ENCODE data around the gene DOHH. TPM values are rescaled to one million over a fixed set of nuclear protein-coding genes. Genes with fewer than 3 reads are reported as not detected.
"Not testable (repeated sequence)": the region's sequence is repeated elsewhere in the genome, so short reads cannot be mapped to it uniquely, and the experiment has no call there.

Gene DOHH
- polyA plus RNA-seq, 2 of the 4 experiments (the other 2 are of a cell fraction), result 4.6 to 13.3 TPM

- TF ChIP-seq HMGXB4 (CRISPR knock-in tag; IDR thresholded peaks at IDR 0.05; ENCODE audit: borderline replicate concordance) (no peak), FOXS1 (CRISPR knock-in tag; IDR thresholded peaks at IDR 0.05) (no peak)
Observed at GRCh38 chr19:3510727-3511126, 10.3 kb upstream of the DOHH start (continued).

GRCh38 chr19:3509566-3509989, 9.1 kb upstream of the DOHH start:
- no peak for DNase-seq (ENCODE audit: low read depth in 1 of 2, low spot score in 1 of 2)
- Histone ChIP-seq H3K9me3 (no peaks in the 10 kb centered on the region), H3K27ac (peak overlapping the region in 1 of 2 experiments; percentile 45; a peak in 1 of 6 replicates), H3K4me3 (no peak overlapping the region), H3K4me1 (peaks cover 28% of the 10 kb centered on the region), H3K4me2 (0 out of 3 replicates have a peak overlapping the region, but pooled peaks have one; percentile 19)
- no peak for ATAC-seq
- 72% methylated on average over 10 of the region's 15 CpGs for WGBS (ENCODE audit: missing lambda C conversion rate)
- FAIRE-seq, result no peak
- CTCF ChIA-PET, result no interaction called here
- POLR2A ChIA-PET, result no interaction called here
- TF ChIP-seq ZNF302 (CRISPR knock-in tag; IDR thresholded peaks at IDR 0.05) (no peak), FOSL2 (IDR thresholded peaks at IDR 0.05) (no peak), FOSL2 (CRISPR knock-in tag; IDR thresholded peaks at IDR 0.05) (no peak), EP300 (IDR thresholded peaks at IDR 0.05) (no peak), HOXB5 (CRISPR knock-in tag; IDR thresholded peaks at IDR 0.05) (no peak)

GRCh38 chr19:3508771-3509535, 8.5 kb upstream of the DOHH start:
- FAIRE-seq (no peak), DNase-seq (ENCODE audit: low read depth in 1 of 2, low spot score in 1 of 2) (no peak), ATAC-seq (no peak)
- 0 out of 3 replicates have a peak overlapping the region, but pooled peaks have one; percentile 19 for H3K4me2 ChIP-seq
- peaks cover 28% of the 10 kb centered on the region for H3K4me1 ChIP-seq
- ChIA-PET POLR2A (no interaction called here), CTCF (no interaction called here)
- H3K9me3 ChIP-seq, result no peaks in the 10 kb centered on the region
- TF ChIP-seq EHMT2 (IDR thresholded peaks at IDR 0.05; ENCODE audit: low read depth) (no peak), BHLHE40 (IDR thresholded peaks at IDR 0.05; ENCODE audit: low read depth, low read length) (no peak), RARB (CRISPR knock-in tag; IDR thresholded peaks at IDR 0.05) (no peak)
- WGBS (ENCODE audit: missing lambda C conversion rate), result 91% methylated on average over 16 of the region's 23 CpGs
- H3K27ac ChIP-seq, result peak overlapping the region in 1 of 2 experiments; percentile 45; a peak in 1 of 6 replicates
- no peak overlapping the region for H3K4me3 ChIP-seq

- Histone ChIP-seq H3K4me1 (peaks cover 28% of the 10 kb centered on the region), H3K4me2 (peak overlapping the region; percentile 96; the same call in 2 of the 3 replicates)
- CTCF ChIA-PET; H3K4me3 ChIP-seq; DNase-seq (ENCODE audit: low read depth in 1 of 2, low spot score in 1 of 2); FAIRE-seq; ATAC-seq; POLR2A ChIA-PET; H3K9me3 ChIP-seq; H3K27ac ChIP-seq: not testable (repeated sequence)
- 95% methylated on average over 18 of the region's 18 CpGs for WGBS (ENCODE audit: missing lambda C conversion rate)
Observed at GRCh38 chr19:3508121-3508661, 7.7 kb upstream of the DOHH start.

- ChIA-PET POLR2A (no interaction called here), CTCF (interaction anchor here (1.0 kb wide), 1 partner anchor 10 kb away, joined by 3 read pairs; no protein-coding TSS in a partner anchor)
- ATAC-seq (no peak), FAIRE-seq (no peak), DNase-seq (ENCODE audit: low read depth in 1 of 2, low spot score in 1 of 2) (no peak)
- TF ChIP-seq BHLHE40 (IDR thresholded peaks at IDR 0.05; ENCODE audit: low read depth, low read length), result no peak
- TF ChIP-seq HOXA7 (CRISPR knock-in tag; IDR thresholded peaks at IDR 0.05), result no peak
- TF ChIP-seq PBX3 (IDR thresholded peaks at IDR 0.05), result no peak
- no peak for TF ChIP-seq ZFP36 (IDR thresholded peaks at IDR 0.05; ENCODE audit: borderline replicate concordance, partially characterized antibody)
- TF ChIP-seq EP300 (IDR thresholded peaks at IDR 0.05), result no peak
- no peak for TF ChIP-seq POLR2AphosphoS2 (conservative IDR thresholded peaks at IDR 0.05; ENCODE audit: low read length)
- no peak for TF ChIP-seq FOSB (CRISPR knock-in tag; IDR thresholded peaks at IDR 0.05)
- TF ChIP-seq EHMT2 (IDR thresholded peaks at IDR 0.05; ENCODE audit: low read depth), result no peak
- no peak for TF ChIP-seq RCOR1 (IDR thresholded peaks at IDR 0.05; ENCODE audit: low read depth, low read length)
- TF ChIP-seq NFE2L2 (conservative IDR thresholded peaks at IDR 0.05; ENCODE audit: low read length), result no peak
- no peak for TF ChIP-seq FOSL2 (IDR thresholded peaks at IDR 0.05)
- no peak for TF ChIP-seq FOSL2 (CRISPR knock-in tag; IDR thresholded peaks at IDR 0.05)
- no peak for TF ChIP-seq JUNB (IDR thresholded peaks at IDR 0.05)
- TF ChIP-seq ZC3H11A (IDR thresholded peaks at IDR 0.05), result no peak
- TF ChIP-seq USF2 (IDR thresholded peaks at IDR 0.05), result no peak
- TF ChIP-seq SMC3 (IDR thresholded peaks at IDR 0.05), result no peak
- no peak for TF ChIP-seq HES2 (IDR thresholded peaks at IDR 0.05)
- H3K4me3 ChIP-seq, result peak overlapping the region; percentile 94
- peaks cover 28% of the 10 kb centered on the region for H3K4me1 ChIP-seq
- no peaks in the 10 kb centered on the region for H3K9me3 ChIP-seq
- H3K27ac ChIP-seq, result peak overlapping the region; percentile 93 to 99
- WGBS (ENCODE audit: missing lambda C conversion rate), result 70% methylated on average over 21 of the region's 31 CpGs
- peak overlapping the region; percentile 96 for H3K4me2 ChIP-seq
Observed at GRCh38 chr19:3507371-3508120, 7.1 kb upstream of the DOHH start.

Measured in A549 (cell line).